ENCODE data around the gene NBPF1.

NBPF1 gene

DNA sequence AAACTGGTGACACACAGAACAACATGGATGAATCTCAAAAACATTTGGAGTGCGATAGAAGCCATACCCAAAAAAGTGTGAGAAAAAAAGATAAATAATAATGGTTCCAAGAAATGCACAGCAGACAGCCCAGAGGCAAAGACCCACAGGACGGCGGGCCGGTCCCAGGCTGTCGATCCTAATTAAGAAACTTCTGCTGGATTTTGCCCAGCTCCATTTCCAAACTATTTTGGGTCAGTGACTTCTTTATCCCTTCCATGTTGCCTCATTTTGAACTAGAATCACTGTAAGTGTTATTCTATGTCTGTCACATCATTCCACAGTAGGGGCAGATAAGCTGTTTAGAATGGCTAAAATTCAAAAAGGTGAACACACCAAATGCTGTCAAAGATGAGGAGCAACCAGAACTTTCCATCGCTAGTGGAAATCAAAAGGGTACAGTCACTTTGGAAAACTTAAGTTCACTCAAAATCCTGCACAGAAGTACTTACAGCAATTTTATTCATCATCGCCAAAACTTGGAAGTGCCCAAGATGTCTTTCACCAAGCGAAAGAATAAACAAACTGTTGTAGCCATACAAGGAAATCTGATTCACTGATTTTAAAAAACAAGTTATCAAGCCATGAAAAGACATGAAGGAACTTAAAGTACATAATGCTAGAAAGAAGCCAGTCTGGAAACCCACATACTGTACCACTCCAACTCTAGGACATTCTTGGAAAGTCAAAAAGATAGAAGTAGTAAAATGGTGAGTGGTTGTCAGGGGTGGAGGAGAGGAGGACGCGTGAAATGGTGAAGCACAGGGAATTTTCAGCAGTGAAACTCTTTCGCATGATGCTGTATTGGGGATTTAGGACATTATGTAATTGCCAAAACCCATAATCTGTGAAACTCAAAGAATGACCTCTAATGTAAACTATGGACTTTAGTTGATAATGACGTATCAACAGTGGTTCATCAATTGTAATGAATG is 7.5 kb downstream of the NBPF1 start:
- TF ChIP-seq ZBTB7A (IDR thresholded peaks at IDR 0.05; ENCODE audit: low read depth) (no peak), YY1 (IDR thresholded peaks at IDR 0.05; ENCODE audit: low read depth) (no peak), NFIC (IDR thresholded peaks at IDR 0.05) (no peak), TEAD4 (IDR thresholded peaks at IDR 0.05) (no peak), EP300 (IDR thresholded peaks at IDR 0.05; ENCODE audit: borderline replicate concordance) (no peak), TAF1 (IDR thresholded peaks at IDR 0.05; ENCODE audit: low read depth) (no peak), RAD21 (IDR thresholded peaks at IDR 0.05; ENCODE audit: low read depth) (no peak), EGR1 (IDR thresholded peaks at IDR 0.05) (no peak), CREB1 (IDR thresholded peaks at IDR 0.05; ENCODE audit: low read depth) (no peak), CEBPB (IDR thresholded peaks at IDR 0.05) (no peak), TCF12 (IDR thresholded peaks at IDR 0.05; ENCODE audit: low read depth) (no peak), FOXM1 (IDR thresholded peaks at IDR 0.05; ENCODE audit: borderline replicate concordance, low read depth) (no peak)
- TF ChIP-seq, protein P1, sequence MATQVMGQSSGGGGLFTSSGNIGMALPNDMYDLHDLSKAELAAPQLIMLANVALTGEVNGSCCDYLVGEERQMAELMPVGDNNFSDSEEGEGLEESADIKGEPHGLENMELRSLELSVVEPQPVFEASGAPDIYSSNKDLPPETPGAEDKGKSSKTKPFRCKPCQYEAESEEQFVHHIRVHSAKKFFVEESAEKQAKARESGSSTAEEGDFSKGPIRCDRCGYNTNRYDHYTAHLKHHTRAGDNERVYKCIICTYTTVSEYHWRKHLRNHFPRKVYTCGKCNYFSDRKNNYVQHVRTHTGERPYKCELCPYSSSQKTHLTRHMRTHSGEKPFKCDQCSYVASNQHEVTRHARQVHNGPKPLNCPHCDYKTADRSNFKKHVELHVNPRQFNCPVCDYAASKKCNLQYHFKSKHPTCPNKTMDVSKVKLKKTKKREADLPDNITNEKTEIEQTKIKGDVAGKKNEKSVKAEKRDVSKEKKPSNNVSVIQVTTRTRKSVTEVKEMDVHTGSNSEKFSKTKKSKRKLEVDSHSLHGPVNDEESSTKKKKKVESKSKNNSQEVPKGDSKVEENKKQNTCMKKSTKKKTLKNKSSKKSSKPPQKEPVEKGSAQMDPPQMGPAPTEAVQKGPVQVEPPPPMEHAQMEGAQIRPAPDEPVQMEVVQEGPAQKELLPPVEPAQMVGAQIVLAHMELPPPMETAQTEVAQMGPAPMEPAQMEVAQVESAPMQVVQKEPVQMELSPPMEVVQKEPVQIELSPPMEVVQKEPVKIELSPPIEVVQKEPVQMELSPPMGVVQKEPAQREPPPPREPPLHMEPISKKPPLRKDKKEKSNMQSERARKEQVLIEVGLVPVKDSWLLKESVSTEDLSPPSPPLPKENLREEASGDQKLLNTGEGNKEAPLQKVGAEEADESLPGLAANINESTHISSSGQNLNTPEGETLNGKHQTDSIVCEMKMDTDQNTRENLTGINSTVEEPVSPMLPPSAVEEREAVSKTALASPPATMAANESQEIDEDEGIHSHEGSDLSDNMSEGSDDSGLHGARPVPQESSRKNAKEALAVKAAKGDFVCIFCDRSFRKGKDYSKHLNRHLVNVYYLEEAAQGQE (IDR thresholded peaks at IDR 0.05; ENCODE audit: low read depth), result no peak
- TF ChIP-seq, protein P2, sequence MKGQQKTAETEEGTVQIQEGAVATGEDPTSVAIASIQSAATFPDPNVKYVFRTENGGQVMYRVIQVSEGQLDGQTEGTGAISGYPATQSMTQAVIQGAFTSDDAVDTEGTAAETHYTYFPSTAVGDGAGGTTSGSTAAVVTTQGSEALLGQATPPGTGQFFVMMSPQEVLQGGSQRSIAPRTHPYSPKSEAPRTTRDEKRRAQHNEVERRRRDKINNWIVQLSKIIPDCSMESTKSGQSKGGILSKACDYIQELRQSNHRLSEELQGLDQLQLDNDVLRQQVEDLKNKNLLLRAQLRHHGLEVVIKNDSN (IDR thresholded peaks at IDR 0.05), result no peak
- TF ChIP-seq, protein P3, sequence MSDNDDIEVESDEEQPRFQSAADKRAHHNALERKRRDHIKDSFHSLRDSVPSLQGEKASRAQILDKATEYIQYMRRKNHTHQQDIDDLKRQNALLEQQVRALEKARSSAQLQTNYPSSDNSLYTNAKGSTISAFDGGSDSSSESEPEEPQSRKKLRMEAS (IDR thresholded peaks at IDR 0.05), result no peak

DNA sequence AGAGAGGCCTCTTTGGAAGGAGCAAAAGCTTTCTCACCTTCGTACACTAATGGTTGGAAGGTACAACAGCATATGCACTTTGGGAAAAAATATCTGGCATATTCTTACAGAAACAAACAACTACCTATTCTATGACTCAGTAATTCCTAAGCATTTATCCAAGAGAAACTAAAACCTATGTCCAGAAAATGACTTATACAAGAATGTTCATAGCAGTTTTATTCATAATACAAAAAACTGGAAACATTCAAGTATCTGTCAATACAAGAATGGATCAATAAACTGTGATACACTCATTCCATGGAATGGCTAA is 8.2 kb downstream of the NBPF1 start:
- TF ChIP-seq YY1 (IDR thresholded peaks at IDR 0.05; ENCODE audit: low read depth) (no peak), TEAD4 (IDR thresholded peaks at IDR 0.05) (no peak), EP300 (IDR thresholded peaks at IDR 0.05; ENCODE audit: borderline replicate concordance) (no peak), FOXM1 (IDR thresholded peaks at IDR 0.05; ENCODE audit: borderline replicate concordance, low read depth) (no peak), TCF12 (IDR thresholded peaks at IDR 0.05; ENCODE audit: low read depth) (no peak), CREB1 (IDR thresholded peaks at IDR 0.05; ENCODE audit: low read depth) (no peak), TAF1 (IDR thresholded peaks at IDR 0.05; ENCODE audit: low read depth) (no peak), NFIC (IDR thresholded peaks at IDR 0.05) (no peak), ZBTB7A (IDR thresholded peaks at IDR 0.05; ENCODE audit: low read depth) (no peak), CEBPB (IDR thresholded peaks at IDR 0.05) (no peak), EGR1 (IDR thresholded peaks at IDR 0.05) (no peak), RAD21 (IDR thresholded peaks at IDR 0.05; ENCODE audit: low read depth) (no peak)
- TF ChIP-seq, protein P1 (IDR thresholded peaks at IDR 0.05; ENCODE audit: low read depth), result no peak
- TF ChIP-seq, protein P2 (IDR thresholded peaks at IDR 0.05), result no peak
- TF ChIP-seq, protein P3 (IDR thresholded peaks at IDR 0.05), result no peak

DNA sequence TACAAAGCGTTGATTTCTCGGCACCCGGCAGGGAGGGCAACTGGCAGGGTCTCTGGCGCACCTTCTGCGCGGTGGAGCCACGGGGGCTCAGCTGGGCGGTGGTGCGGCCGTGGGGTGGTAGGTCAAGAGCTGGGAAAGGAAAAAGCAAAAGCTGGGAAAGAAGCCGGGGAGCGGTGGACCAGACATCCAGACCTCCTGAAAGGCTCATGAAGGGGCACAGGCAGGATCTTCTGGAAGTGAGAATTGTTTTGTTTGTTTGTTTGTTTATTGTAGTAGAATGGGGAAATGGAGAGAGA is 92.1 kb downstream of the NBPF1 start:
- no peak for TF ChIP-seq EGR1 (IDR thresholded peaks at IDR 0.05)
- no peak for TF ChIP-seq RAD21 (IDR thresholded peaks at IDR 0.05; ENCODE audit: low read depth)
- no peak for TF ChIP-seq FOXM1 (IDR thresholded peaks at IDR 0.05; ENCODE audit: borderline replicate concordance, low read depth)
- TF ChIP-seq, protein P3 (IDR thresholded peaks at IDR 0.05), result no peak
- TF ChIP-seq YY1 (IDR thresholded peaks at IDR 0.05; ENCODE audit: low read depth), result no peak
- no peak for TF ChIP-seq TCF12 (IDR thresholded peaks at IDR 0.05; ENCODE audit: low read depth)
- no peak for TF ChIP-seq CEBPB (IDR thresholded peaks at IDR 0.05)
- no peak for TF ChIP-seq EP300 (IDR thresholded peaks at IDR 0.05; ENCODE audit: borderline replicate concordance)
- TF ChIP-seq TAF1 (IDR thresholded peaks at IDR 0.05; ENCODE audit: low read depth), result no peak
- TF ChIP-seq TEAD4 (IDR thresholded peaks at IDR 0.05), result no peak
- TF ChIP-seq, protein P1 (IDR thresholded peaks at IDR 0.05; ENCODE audit: low read depth), result no peak
- no peak for TF ChIP-seq NFIC (IDR thresholded peaks at IDR 0.05)
